ENCODE results near the gene TNNI2. TPM values are rescaled to one million over a fixed set of nuclear protein-coding genes. Genes with fewer than 3 reads are reported as not detected.

The TNNI2 gene
- total RNA-seq, 1 donor, result not detected

- TF ChIP-seq CTCF (IDR thresholded peaks at IDR 0.05; ENCODE audit: insufficient read depth, low read depth, low read length), result no peak
- H3K4me3 ChIP-seq (ENCODE audit: low read depth, low read length), result no peak overlapping the region
- DNase-seq (ENCODE audit: low read depth), result no peak
Observed at GRCh38 chr11:1858154-1858553, 19.4 kb downstream of the TNNI2 start.

- no peak for TF ChIP-seq CTCF (IDR thresholded peaks at IDR 0.05; ENCODE audit: insufficient read depth, low read depth, low read length)
- DNase-seq (ENCODE audit: low read depth), result no peak
- H3K4me3 ChIP-seq (ENCODE audit: low read depth, low read length), result no peak overlapping the region
Observed at GRCh38 chr11:1858576-1858975, 19.8 kb downstream of the TNNI2 start.

DNA sequence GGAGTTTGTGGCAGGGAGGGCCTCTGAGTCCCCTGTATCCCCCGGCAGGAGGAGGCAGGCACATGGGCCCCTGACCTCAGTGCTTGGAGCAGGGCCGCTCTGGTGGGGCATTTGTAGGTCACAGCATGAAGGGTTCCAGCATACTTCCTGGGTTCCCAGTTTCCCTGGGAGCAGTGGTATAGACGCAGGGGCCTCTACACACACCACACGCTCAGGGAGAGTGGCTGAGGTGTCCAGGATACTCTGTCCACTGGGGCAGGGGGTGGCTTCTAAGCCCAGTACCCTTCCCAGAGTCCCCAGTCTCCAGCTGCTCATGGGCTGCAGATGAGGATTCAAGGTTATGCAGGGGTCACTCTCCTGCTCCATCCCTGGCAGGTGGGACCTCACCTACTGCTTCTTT is 20.2 kb downstream of the TNNI2 start:
- no peak for DNase-seq (ENCODE audit: low read depth)
- no peak for TF ChIP-seq CTCF (IDR thresholded peaks at IDR 0.05; ENCODE audit: insufficient read depth, low read depth, low read length)

GRCh38 chr11:1860108-1860507 is 21.3 kb downstream of the TNNI2 start:
- no peak for TF ChIP-seq CTCF (IDR thresholded peaks at IDR 0.05; ENCODE audit: insufficient read depth, low read depth, low read length)
- no peak overlapping the region for H3K4me3 ChIP-seq (ENCODE audit: low read depth, low read length)
- no peak for DNase-seq (ENCODE audit: low read depth)

More for the DNA sequence above, 20.2 kb downstream of the TNNI2 start:
- no peak overlapping the region for H3K4me3 ChIP-seq (ENCODE audit: low read depth, low read length)

GRCh38 chr11:1861435-1862411 is 22.9 kb downstream of the TNNI2 start:
- TF ChIP-seq CTCF (IDR thresholded peaks at IDR 0.05; ENCODE audit: insufficient read depth, low read depth, low read length), result no peak
- DNase-seq (ENCODE audit: low read depth), result no peak
- H3K4me3 ChIP-seq (ENCODE audit: low read depth, low read length), result no peak overlapping the region

- peak; percentile 70 for DNase-seq (ENCODE audit: low read depth)
- H3K4me3 ChIP-seq (ENCODE audit: low read depth, low read length), result no peak overlapping the region
- TF ChIP-seq CTCF (IDR thresholded peaks at IDR 0.05; ENCODE audit: insufficient read depth, low read depth, low read length), result no peak
Observed at GRCh38 chr11:1862588-1863351, 24.0 kb downstream of the TNNI2 start.
